Measurements from ENCODE around the gene DCLK1.

- no peak for TF ChIP-seq CTCF (IDR thresholded peaks at IDR 0.05)
- no peak for TF ChIP-seq SIN3A (IDR thresholded peaks at IDR 0.05; ENCODE audit: borderline replicate concordance, insufficient read depth, low read depth, low read length)
Measured at GRCh38 chr13:36067746-36068381, 63.3 kb downstream of the DCLK1 start.
